Keratinocyte (primary cell): ENCODE data around the gene KLRF1. TPM values are rescaled to one million over a fixed set of nuclear protein-coding genes. Genes with fewer than 3 reads are reported as not detected.

Source experiments
- DNase-seq: peaks from one replicate; pipeline ENCODE4 v3.0.0-alpha.2; 2011; ENCODE audit warnings: low read depth, missing footprints, low spot score
- FAIRE-seq: peaks from 2 replicates; lab custom pipeline; 2011; peaks lifted over from hg19 to GRCh38; lab: Jason Lieb, UNC
- H2AFZ ChIP-seq: 2 replicates; pipeline ENCODE4 v1.6.0; 2012; ENCODE audit warnings: low read length, control low read depth, inconsistent platforms; ENCODE audit not compliant: control insufficient read depth
- H3K27ac ChIP-seq: 2 replicates; pipeline ENCODE4 v1.5.1; 2011; ENCODE audit warnings: low read length; ENCODE audit not compliant: control insufficient read depth, insufficient read depth
- H3K27me3 ChIP-seq: 3 replicates; pipeline ENCODE4 v1.6.0; 2011; ENCODE audit warnings: low read length; ENCODE audit not compliant: control insufficient read depth, insufficient read depth; ENCODE audit errors: extremely low read depth
- H3K36me3 ChIP-seq, 2 experiments: 2 replicates in 1 of 2; 3 replicates in 1 of 2; pipeline ENCODE4 v1.5.1; 2011; ENCODE audit warnings: low read length in 2 of 2, mild to moderate bottlenecking in 1 of 2; ENCODE audit not compliant: control insufficient read depth in 2 of 2, insufficient read depth in 2 of 2; ENCODE audit errors: extremely low read depth in 1 of 2
- H3K4me1 ChIP-seq: 3 replicates; pipeline ENCODE4 v1.5.1; 2011; ENCODE audit warnings: low read length; ENCODE audit not compliant: control insufficient read depth, insufficient read depth; ENCODE audit errors: extremely low read depth
- H3K4me2 ChIP-seq: 3 replicates; pipeline ENCODE4 v1.6.0; 2011; ENCODE audit warnings: low read depth, low read length; ENCODE audit not compliant: control insufficient read depth, insufficient read depth; ENCODE audit errors: extremely low read depth
- H3K4me3 ChIP-seq, 3 experiments: fragments of 200-600 bp in 1 of 3; sonication (generic) in 1 of 3; 2 replicates in 2 of 3; 3 replicates in 1 of 3; pipeline ENCODE4 v1.5.1; 2011 to 2016; ENCODE audit warnings: low read length in 3 of 3, mild to moderate bottlenecking in 3 of 3, control low read depth in 2 of 3, inconsistent platforms in 1 of 3, low read depth in 1 of 3, mixed read lengths in 1 of 3, mixed run types in 1 of 3, moderate library complexity in 1 of 3; ENCODE audit not compliant: control insufficient read depth in 2 of 3, insufficient read depth in 2 of 3; ENCODE audit errors: extremely low read depth in 1 of 3
- H3K79me2 ChIP-seq: 2 replicates; pipeline ENCODE4 v1.6.0; 2012; ENCODE audit warnings: low read length; ENCODE audit not compliant: control insufficient read depth, insufficient read depth
- H3K9ac ChIP-seq: 3 replicates; pipeline ENCODE4 v1.6.0; 2011; ENCODE audit warnings: low read length; ENCODE audit not compliant: control insufficient read depth, insufficient read depth; ENCODE audit errors: extremely low read depth
- H3K9me1 ChIP-seq: 3 replicates; pipeline ENCODE4 v1.6.0; 2011; ENCODE audit warnings: low read length; ENCODE audit not compliant: control insufficient read depth, insufficient read depth; ENCODE audit errors: extremely low read depth
- H3K9me3 ChIP-seq: 2 replicates; pipeline ENCODE4 v1.5.1; 2012; ENCODE audit warnings: low read depth, low read length; ENCODE audit not compliant: control insufficient read depth
- H4K20me1 ChIP-seq: 3 replicates; pipeline ENCODE4 v1.6.0; 2011; ENCODE audit warnings: low read length; ENCODE audit not compliant: control insufficient read depth, insufficient read depth; ENCODE audit errors: extremely low read depth
- EZH2 ChIP-seq: IDR thresholded peaks from one replicate; pipeline ENCODE4 v1.6.1; 2012; ENCODE audit warnings: inconsistent platforms, mild to moderate bottlenecking, low read length, moderate library complexity
- dilution Hi-C: fragments of 300-500 bp; cut with MboI; formaldehyde crosslinking; loops from one replicate; pipeline ENCODE4 v1.7.0; 2020; ENCODE audit warnings: low sequenced_read_pairs; ENCODE audit not compliant: extremely low pct_ligation_motif_present
- polyA plus RNA-seq, 5 experiments: library from polyadenylated mRNA; depleted of rRNA in 3 of 5; stranded (reverse) in 3 of 5; stranded (forward) in 1 of 5; unstranded in 1 of 5; fragments of >200 nt; gene quantifications; 1 replicate in 1 of 5; 2 replicates in 3 of 5; 3 replicates in 1 of 5; pipeline versions ENCODE4 v1.2.1 to v1.2.3, GENCODE V29; 2011 to 2012; ENCODE audit warnings: missing spikeins in 2 of 5, low read depth in 1 of 5, low replicate concordance in 1 of 5
- TF ChIP-seq, protein P1 (sequence below), 3 experiments: IDR thresholded peaks in 1 of 3; conservative IDR thresholded peaks in 1 of 3; optimal IDR thresholded peaks in 1 of 3; 2 replicates in 2 of 3; 3 replicates in 1 of 3; pipeline versions ENCODE3 to v1.5.1; 2011; ENCODE audit warnings: low read length in 3 of 3, mild to moderate bottlenecking in 3 of 3, moderate library complexity in 2 of 3, control low read depth in 1 of 3, inconsistent platforms in 1 of 3; ENCODE audit not compliant: insufficient read depth in 2 of 3; ENCODE audit errors: extremely low read depth in 1 of 3

KLRF1 gene
- polyA plus RNA-seq, 1 donor (not counting 4 experiments of a cell fraction or from before 2014, with no cell fraction given), result 0.12 TPM

DNA sequence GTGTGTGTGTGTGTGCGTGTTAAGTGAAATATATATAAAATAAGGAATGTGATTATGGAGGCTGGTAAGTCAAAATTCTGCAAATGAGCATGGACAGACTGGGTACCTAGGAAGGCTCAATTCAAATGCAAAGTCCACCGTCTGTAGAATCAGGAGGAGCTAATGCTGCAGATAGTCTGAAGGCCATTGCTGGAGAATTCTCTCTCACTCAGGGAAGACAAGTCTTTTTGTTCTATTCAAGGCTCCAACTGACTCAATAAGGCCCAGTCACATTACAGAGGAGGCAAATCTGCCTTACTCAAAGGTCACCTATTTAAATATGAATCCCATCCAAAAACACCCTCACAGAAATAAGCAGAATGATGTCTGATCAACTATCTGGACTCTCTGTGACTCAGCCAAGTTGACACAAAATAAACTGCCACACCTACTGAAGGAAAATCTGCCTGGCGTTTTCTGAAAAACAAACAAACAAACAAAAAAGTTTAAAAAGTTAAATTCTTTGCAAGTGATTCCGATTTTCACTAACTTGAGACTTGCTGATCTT is 53.3 kb downstream of the KLRF1 start:
- Histone ChIP-seq H3K9ac (no peak overlapping the region), H3K27ac (no peak overlapping the region), H4K20me1 (no peaks in the 10 kb centered on the region), H3K4me1 (peaks cover 11% of the 10 kb centered on the region), H3K9me1 (no peaks in the 10 kb centered on the region), H2AFZ (no peak overlapping the region), H3K27me3 (no peaks in the 10 kb centered on the region), H3K4me2 (no peak overlapping the region), H3K36me3 (no peaks in the 10 kb centered on the region), H3K79me2 (no peaks in the 10 kb centered on the region), H3K9me3 (no peaks in the 10 kb centered on the region), H3K4me3 (no peak overlapping the region)
- dilution Hi-C loops, result no loop called here
- no peak for TF ChIP-seq EZH2
- TF ChIP-seq, protein P1, sequence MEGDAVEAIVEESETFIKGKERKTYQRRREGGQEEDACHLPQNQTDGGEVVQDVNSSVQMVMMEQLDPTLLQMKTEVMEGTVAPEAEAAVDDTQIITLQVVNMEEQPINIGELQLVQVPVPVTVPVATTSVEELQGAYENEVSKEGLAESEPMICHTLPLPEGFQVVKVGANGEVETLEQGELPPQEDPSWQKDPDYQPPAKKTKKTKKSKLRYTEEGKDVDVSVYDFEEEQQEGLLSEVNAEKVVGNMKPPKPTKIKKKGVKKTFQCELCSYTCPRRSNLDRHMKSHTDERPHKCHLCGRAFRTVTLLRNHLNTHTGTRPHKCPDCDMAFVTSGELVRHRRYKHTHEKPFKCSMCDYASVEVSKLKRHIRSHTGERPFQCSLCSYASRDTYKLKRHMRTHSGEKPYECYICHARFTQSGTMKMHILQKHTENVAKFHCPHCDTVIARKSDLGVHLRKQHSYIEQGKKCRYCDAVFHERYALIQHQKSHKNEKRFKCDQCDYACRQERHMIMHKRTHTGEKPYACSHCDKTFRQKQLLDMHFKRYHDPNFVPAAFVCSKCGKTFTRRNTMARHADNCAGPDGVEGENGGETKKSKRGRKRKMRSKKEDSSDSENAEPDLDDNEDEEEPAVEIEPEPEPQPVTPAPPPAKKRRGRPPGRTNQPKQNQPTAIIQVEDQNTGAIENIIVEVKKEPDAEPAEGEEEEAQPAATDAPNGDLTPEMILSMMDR (optimal IDR thresholded peaks at IDR 0.05 in 1 of 3, IDR thresholded peaks at IDR 0.05 in 1 of 3, conservative IDR thresholded peaks at IDR 0.05 in 1 of 3; ENCODE audit: extremely low read depth in 1 of 3, insufficient read depth in 2 of 3, low read length in 3 of 3), result no peak
- no peak for DNase-seq
- FAIRE-seq, result no peak

DNA sequence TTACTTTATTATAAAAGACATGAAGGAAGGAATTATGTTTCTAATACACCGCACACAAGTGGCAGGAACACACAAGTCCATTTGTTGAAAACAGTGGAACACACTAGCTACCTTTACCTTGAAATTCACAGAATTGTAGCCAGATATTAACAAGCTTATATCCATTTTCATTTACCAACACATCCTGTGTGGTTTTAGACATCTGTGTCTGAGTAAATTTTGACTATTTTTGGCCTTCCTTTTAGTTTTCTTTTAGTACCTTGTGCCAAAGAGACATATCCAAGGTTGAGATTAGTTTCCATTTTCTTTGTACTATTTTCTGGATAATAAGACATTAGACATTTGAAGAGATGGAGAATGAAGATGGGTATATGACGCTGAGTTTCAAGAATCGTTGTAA is 54.0 kb downstream of the KLRF1 start, which contains the start of gene KLRF2:
KLRF2 (plus strand) TSS at position 244 of the 400 bp plus-strand sequence; CDS start at position 351, 107 bp downstream.
- FAIRE-seq (no peak), DNase-seq (no peak)
- dilution Hi-C loops, result no loop called here
- Histone ChIP-seq H3K79me2 (no peaks in the 10 kb centered on the region), H3K4me3 (no peak within 1 kb of the TSS), H3K27ac (no peak within 1 kb of the TSS), H4K20me1 (no peaks in the 10 kb centered on the region), H3K9ac (no peak within 1 kb of the TSS), H3K4me1 (peaks cover 11% of the 10 kb centered on the region), H3K36me3 (no peaks in the 10 kb centered on the region), H3K27me3 (no peaks in the 10 kb centered on the region), H3K9me3 (no peaks in the 10 kb centered on the region), H3K9me1 (no peaks in the 10 kb centered on the region), H2AFZ (no peak within 1 kb of the TSS), H3K4me2 (no peak within 1 kb of the TSS)
- no peak for TF ChIP-seq EZH2
- TF ChIP-seq, protein P1 (optimal IDR thresholded peaks at IDR 0.05 in 1 of 3, IDR thresholded peaks at IDR 0.05 in 1 of 3, conservative IDR thresholded peaks at IDR 0.05 in 1 of 3; ENCODE audit: extremely low read depth in 1 of 3, insufficient read depth in 2 of 3, low read length in 3 of 3), result no peak
